AG20443 (cell line): Measurements from ENCODE around the gene HSPG2.
"Not testable (repeated sequence)": the region's sequence is repeated elsewhere in the genome, so short reads cannot be mapped to it uniquely, and the experiment has no call there.

Experiments used
- DNase-seq: peaks from one replicate; pipeline ENCODE4 v3.0.0; 2012; ENCODE audit warnings: low spot score, mixed read lengths

HSPG2 gene

GRCh38 chr1:21843208-21843607 lies 93.9 kb downstream of the HSPG2 start:
- no peak for DNase-seq

- DNase-seq = no peak
Measured at GRCh38 chr1:21842606-21843162, 94.4 kb downstream of the HSPG2 start.

GRCh38 chr1:21841852-21842466 lies 95.2 kb downstream of the HSPG2 start:
- no peak for DNase-seq

GRCh38 chr1:21840981-21841380 lies 96.1 kb downstream of the HSPG2 start:
- no peak for DNase-seq

DNA sequence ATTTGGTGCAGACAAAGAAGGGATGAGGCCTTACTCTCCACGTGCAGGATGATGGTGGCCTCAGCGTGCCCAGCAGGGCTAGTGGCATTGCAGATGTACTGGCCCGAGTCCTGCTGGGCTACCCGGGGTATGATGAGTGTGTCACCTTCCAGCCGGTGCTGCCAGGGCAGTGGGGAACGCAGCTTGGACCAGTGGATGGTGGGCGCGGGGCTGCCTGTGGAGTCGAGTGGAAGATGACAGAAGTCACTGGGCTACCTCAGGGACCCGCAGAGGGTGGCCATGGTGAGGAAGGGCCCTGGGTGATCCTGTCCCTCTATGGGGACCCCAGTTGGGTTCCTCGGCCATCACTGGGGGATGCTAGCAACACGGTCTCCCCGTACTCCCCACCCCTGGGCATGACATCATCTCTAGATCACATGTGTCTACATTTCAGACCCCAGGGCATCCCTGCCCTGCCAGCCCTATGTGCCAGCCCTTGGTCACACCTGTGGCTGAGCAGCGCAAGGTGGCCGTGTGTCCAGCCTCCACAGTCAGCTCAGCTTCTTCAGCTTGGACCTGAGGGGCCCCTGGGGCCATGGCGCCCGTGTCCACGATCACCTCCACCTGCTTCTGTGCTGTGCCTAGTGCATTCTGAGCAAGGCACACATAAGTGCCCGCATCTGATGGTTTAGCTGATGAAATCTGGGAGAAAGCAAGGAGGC lies 97.6 kb downstream of the HSPG2 start:
- no peak for DNase-seq

DNA sequence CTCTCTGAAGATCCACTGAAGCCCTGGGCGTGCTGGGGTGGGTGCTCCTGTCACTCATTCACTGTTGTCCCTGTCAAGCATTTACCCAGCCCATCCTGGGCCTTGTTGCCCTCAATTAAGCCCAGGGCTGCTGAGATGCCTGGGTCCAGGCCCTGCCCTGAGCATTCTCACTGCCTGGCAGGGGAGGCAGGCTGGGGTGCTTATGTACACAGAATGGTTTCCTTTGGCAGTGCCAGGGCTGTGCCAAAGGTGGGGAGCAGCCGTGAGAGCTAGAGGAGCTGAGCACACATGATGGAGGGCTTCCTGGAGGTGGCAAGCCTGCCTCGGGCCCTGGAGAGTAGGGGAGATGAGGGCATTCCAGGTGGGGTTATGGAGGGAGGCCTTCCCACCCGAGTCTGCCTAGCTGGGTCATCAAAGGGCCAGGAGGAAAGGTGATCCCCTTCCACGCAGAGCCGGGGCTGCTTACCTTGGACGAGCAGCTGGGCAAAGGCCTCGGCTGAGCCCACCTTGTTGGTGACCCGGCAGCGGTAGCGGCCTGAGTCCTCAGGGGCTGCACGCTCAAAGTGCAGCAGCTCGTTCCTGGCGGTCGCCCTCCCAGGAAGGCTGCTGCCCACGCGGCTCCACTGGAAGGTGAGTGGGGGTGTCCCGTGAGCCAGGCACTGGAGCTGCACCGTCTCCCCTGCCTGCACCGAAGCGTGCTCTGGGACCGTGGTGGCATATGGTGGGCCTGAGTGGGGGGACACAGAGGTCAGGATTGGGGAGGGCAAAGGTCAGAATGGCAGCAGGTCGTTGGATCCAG lies 98.6 kb downstream of the HSPG2 start:
- no peak for DNase-seq

GRCh38 chr1:21837476-21837875 lies 99.6 kb downstream of the HSPG2 start:
- DNase-seq = no peak

DNA sequence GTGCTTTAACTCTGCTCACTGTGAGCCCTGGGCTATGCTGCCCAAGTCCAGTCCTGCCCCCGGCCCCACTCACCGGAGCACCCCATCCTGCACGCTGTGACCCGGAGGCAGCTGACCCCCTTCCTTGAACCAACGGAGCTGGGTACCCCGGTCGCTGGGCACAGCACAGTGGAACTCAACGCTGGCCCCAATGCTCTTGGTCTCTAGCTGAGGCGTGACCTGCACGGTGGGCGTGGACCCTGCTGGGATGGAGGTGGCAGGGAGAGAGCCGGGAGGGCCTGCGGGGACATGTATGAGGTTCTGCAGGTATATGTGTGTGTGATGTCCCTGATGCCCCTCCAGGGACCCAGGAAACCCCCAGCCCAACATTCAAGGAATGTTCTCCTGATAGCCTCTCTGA lies 100.4 kb downstream of the HSPG2 start:
- DNase-seq = no peak

- no peak for DNase-seq
Measured at GRCh38 chr1:21836010-21836409, 101.1 kb downstream of the HSPG2 start.

GRCh38 chr1:21834666-21835065 lies 102.4 kb downstream of the HSPG2 start:
- DNase-seq = no peak

- no peak for DNase-seq
Measured at GRCh38 chr1:21834094-21834493, 103.0 kb downstream of the HSPG2 start.

DNA sequence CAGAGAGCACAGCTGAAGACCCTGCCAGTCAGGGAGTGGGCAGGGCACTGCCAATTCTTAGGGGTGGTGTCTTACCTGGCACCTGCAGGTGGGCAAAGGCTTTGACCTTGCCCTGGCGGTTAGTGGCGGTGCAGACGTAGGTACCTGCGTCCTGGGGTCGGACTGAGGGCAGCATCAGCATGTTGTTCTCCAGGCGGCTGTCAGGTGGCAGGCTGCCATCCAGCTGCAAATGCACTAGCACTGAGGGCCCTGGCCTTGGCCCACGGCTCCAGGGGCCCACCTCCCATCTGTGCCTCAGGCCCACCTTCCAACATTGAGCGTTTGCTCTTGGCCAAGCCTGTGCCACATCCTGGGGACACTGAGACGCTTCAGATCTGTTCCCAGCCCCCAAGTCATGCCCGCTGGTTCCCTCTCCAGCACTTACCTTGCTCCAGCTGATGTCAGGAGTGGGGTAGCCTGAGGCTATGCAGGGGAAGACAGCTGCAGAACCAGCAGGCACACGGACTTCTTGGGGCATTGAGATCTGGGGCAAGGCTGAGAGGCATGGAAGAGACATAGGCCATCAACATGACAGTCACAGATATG lies 103.6 kb downstream of the HSPG2 start:
- DNase-seq = no peak

DNA sequence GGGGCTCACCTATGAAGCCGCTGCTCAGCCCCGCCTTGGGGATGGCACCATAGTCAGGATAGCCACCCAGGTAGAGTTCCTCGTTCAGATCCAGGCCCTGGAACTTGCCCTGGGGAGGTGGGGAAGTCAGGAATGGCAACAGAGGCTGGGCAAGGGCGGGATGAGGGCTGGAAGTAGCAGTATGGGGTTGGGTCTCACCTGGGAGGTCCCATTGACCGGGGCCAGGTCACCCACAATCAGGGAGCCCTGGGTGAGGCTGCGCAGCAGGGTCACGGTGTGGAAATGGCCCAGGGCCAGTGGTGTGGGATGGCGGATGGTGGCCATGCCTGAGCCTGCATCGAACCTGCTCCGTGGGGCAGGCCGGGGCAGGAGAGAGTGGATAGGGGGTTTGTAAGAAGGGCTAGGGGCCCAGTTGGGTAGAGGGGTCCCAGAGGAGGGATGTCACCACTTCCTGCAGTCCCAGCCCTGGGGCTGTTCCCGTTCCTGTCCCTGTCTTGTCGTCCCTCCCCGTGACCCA lies 105.6 kb downstream of the HSPG2 start:
- no peak for DNase-seq

DNA sequence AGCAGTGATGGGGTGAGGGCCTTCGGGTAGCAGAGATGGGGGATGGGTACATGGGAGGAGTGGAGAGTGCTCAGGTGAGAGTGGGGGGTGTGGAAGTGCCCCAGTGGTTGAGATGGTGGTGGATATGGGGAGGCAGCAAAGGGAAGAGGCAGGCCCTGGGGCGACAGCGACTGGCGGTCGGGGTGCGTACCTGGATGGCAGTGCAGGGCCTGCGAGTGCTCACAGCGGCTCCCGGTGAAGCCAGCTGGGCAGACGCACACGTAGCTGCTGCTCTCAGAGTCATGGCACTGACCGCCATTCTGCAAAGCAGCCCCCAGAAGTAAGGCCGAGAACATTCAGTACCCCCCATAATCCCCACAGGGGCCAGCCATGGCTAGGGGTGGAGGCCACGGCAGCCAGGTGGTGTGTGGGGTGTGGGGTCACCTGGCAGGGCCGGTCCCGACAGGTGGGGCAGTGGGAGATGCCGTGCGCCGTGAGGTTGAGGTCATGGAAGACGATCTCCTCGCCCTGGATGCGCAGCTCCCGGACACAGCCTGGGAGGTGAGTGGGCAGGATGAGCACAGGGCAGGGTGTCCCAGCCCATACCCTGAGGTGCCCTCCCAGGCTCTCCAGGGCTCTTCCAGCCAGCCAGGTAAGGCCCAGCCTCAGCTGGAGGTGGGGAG lies 106.2 kb downstream of the HSPG2 start:
- no peak for DNase-seq

GRCh38 chr1:21829294-21829693 lies 107.8 kb downstream of the HSPG2 start:
- DNase-seq = no peak

- DNase-seq = no peak
Measured at GRCh38 chr1:21828506-21829210, 108.5 kb downstream of the HSPG2 start.

GRCh38 chr1:21828075-21828474 lies 109.0 kb downstream of the HSPG2 start:
- DNase-seq = no peak

DNA sequence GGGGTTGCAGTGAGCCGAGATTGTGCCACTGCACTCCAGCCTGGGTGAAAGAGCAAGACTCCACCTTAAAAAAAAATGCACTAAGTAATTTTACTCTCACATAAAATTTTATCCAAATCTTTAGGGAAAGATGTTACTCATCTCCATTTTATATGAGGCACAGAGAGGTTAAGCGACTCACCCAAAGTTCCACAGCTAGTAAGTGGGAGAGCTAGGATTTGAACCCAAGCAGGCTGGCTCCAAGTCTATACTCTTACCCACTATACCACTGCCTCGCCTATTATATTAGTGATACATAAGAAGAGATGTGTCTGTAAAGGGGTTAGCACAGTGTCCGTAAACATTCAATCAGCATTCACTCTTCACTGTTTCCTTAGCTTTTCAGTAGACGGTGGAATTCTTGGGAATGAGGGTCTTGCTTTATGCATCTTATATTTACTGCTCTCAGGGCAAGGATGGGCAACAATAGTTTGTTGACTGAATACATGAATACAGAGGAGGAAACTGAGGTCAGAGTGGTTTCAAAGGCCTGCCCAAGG lies 109.9 kb downstream of the HSPG2 start:
- DNase-seq = no peak

GRCh38 chr1:21826694-21827093 lies 110.4 kb downstream of the HSPG2 start:
- DNase-seq = not testable (repeated sequence)

- no peak for DNase-seq
Measured at GRCh38 chr1:21825393-21825792, 111.7 kb downstream of the HSPG2 start.

DNA sequence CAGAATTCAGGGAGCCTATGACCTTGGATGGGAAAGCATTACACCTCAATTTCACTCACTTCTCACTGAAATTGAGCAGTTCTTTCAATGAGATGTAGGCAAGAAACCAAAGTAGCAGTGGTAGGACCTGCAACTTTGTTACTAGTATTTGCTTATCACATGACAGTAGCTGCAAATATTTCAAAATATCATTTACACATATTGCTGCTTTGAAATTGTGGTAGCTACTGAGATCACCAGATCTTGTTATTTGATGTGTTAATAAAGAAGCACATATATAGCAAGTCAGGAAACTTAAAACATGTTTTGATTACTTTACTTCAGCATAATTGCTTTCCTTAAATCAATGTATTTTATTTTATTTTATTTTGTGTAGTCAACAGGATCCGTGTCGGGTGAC lies 112.2 kb downstream of the HSPG2 start:
- DNase-seq = no peak
